OCI-LY7 (cell line): ENCODE data around the gene SPATA2L. TPM values are rescaled to one million over a fixed set of nuclear protein-coding genes. Genes with fewer than 3 reads are reported as not detected.

Experiments used
- BruUV-seq: library from RNA; stranded (reverse); fragments of 400-500 nt; replicated peaks from 2 replicates; lab custom pipeline; 2021; lab: Mats Ljungman, UMichigan
- CTCF ChIA-PET: fragments of 300-600 bp; sonication (Branson Sonifier 250); formaldehyde crosslinking; loops from one replicate; lab custom pipeline; 2022; ENCODE audit warnings: antibody characterized with exemption; ENCODE audit not compliant: unreplicated experiment; lab: Charles Lee
- POLR2A ChIA-PET: fragments of 300-600 bp; sonication (Branson Sonifier 250); formaldehyde crosslinking; loops from one replicate; lab custom pipeline; 2022; ENCODE audit warnings: antibody characterized with exemption; lab: Charles Lee
- DNase-seq: peaks from one replicate; pipeline ENCODE4 v3.0.0-alpha.2; 2015; ENCODE audit warnings: low spot score
- H2AFZ ChIP-seq: fragments of 200-600 bp; sonication (generic), shearing (Covaris generic); 2 replicates; pipeline ENCODE4 v1.6.1; 2014; ENCODE audit warnings: mild to moderate bottlenecking, antibody characterized with exemption, low read length, moderate library complexity
- H3K27ac ChIP-seq: fragments of 200-600 bp; sonication (generic); 2 replicates; pipeline ENCODE4 v1.5.1; 2014; ENCODE audit warnings: mixed run types, low read depth, mild to moderate bottlenecking, moderate library complexity, low read length, inconsistent platforms; ENCODE audit not compliant: poor library complexity, severe bottlenecking
- H3K36me3 ChIP-seq: fragments of 200-600 bp; sonication (generic); 2 replicates; pipeline ENCODE4 v1.6.1; 2014; ENCODE audit warnings: mild to moderate bottlenecking, antibody characterized with exemption, low read length, moderate library complexity, mixed read lengths; ENCODE audit not compliant: insufficient read depth
- H3K4me1 ChIP-seq: fragments of 200-600 bp; sonication (generic); 2 replicates; pipeline ENCODE4 v1.5.1; 2014; ENCODE audit warnings: mild to moderate bottlenecking, low read length; ENCODE audit not compliant: insufficient read depth, poor library complexity, severe bottlenecking
- H3K4me2 ChIP-seq: fragments of 200-600 bp; sonication (generic); 2 replicates; pipeline ENCODE4 v1.6.1; 2014; ENCODE audit warnings: mild to moderate bottlenecking, low read length
- H3K4me3 ChIP-seq: fragments of 200-600 bp; sonication (generic); 2 replicates; pipeline ENCODE4 v1.5.1; 2014; ENCODE audit warnings: mild to moderate bottlenecking, low read depth, low read length; ENCODE audit not compliant: poor library complexity, severe bottlenecking
- H3K79me2 ChIP-seq: fragments of 200-600 bp; sonication (generic); 2 replicates; pipeline ENCODE4 v1.6.1; 2016; ENCODE audit warnings: low read depth, mild to moderate bottlenecking, low read length, moderate library complexity, mixed read lengths; ENCODE audit not compliant: insufficient read depth
- H3K9me2 ChIP-seq: fragments of 200-600 bp; sonication (generic); 2 replicates; pipeline ENCODE4 v1.6.1; 2016; ENCODE audit warnings: mild to moderate bottlenecking, low read length, mixed read lengths; ENCODE audit not compliant: insufficient read depth
- H3K9me3 ChIP-seq: fragments of 200-600 bp; sonication (generic); 2 replicates; pipeline ENCODE4 v1.6.1; 2014; ENCODE audit warnings: mild to moderate bottlenecking, mixed run types, low read length, mixed read lengths
- H4K20me1 ChIP-seq: fragments of 200-600 bp; sonication (generic); 2 replicates; pipeline ENCODE4 v1.6.1; 2014; ENCODE audit warnings: mild to moderate bottlenecking, antibody characterized with exemption, low read length, moderate library complexity, mixed read lengths; ENCODE audit not compliant: insufficient read depth
- EZH2phosphoT487 ChIP-seq: fragments of 200-600 bp; sonication (generic); IDR thresholded peaks from 2 replicates; pipeline ENCODE4 v1.6.1; 2018; ENCODE audit warnings: low read depth, borderline replicate concordance, mild to moderate bottlenecking, mixed run types, antibody characterized with exemption, low read length, moderate library complexity, mixed read lengths
- intact Hi-C: fragments of 100-400 bp; cut with micrococcal nuclease; formaldehyde crosslinking; loops from one replicate; pipeline ENCODE4 v1.10.0; 2022; ENCODE audit not compliant: unreplicated experiment
- total RNA-seq, 2 experiments: library from RNA; depleted of rRNA in 1 of 2; stranded (reverse); fragments of >200 nt in 1 of 2; shearing (Covaris generic) in 1 of 2; gene quantifications; 2 replicates each; pipeline ENCODE4 v1.2.3, GENCODE V29; 2014 to 2022
- TF ChIP-seq, protein P1 (sequence below): fragments of 200-600 bp; sonication (generic); conservative IDR thresholded peaks from 2 replicates; pipeline ENCODE4 v1.5.1; 2014; ENCODE audit warnings: mild to moderate bottlenecking, antibody characterized with exemption, low read length, moderate library complexity, mixed read lengths

SPATA2L gene
- total RNA-seq, 2 experiments from 2014 or later, result 7.2 to 13.1 TPM

DNA sequence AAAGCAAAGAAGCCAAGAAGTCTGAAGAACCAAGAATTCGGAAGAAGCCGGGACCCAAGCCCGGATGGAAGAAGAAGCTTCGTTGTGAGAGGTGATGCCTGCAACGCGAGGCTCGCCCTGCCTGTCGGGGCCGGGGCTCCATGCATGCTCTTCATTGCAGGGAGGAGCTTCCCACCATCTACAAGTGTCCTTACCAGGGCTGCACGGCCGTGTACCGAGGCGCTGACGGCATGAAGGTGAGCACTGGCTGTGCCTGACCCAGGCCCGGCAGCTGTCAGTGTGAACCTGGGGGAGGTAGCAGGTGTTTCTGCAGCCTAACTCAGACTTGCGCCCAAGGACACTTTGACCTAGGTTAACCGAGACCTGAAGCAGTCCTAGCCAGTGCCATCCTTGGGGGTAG, 31.8 kb upstream of the SPATA2L start:
- POLR2A ChIA-PET, result no interaction called here
- no peak overlapping the region for H3K4me2 ChIP-seq
- H3K36me3 ChIP-seq, result peaks cover 90% of the 10 kb centered on the region
- H3K9me2 ChIP-seq, result no peaks in the 10 kb centered on the region
- no peaks in the 10 kb centered on the region for H3K4me1 ChIP-seq
- intact Hi-C loops, result no loop called here
- BruUV-seq, result no TSS peak
- H4K20me1 ChIP-seq, result no peaks in the 10 kb centered on the region
- H3K27ac ChIP-seq, result no peak overlapping the region
- CTCF ChIA-PET, result no interaction called here
- no peaks in the 10 kb centered on the region for H3K79me2 ChIP-seq
- no peak overlapping the region for H2AFZ ChIP-seq
- TF ChIP-seq, protein P1, sequence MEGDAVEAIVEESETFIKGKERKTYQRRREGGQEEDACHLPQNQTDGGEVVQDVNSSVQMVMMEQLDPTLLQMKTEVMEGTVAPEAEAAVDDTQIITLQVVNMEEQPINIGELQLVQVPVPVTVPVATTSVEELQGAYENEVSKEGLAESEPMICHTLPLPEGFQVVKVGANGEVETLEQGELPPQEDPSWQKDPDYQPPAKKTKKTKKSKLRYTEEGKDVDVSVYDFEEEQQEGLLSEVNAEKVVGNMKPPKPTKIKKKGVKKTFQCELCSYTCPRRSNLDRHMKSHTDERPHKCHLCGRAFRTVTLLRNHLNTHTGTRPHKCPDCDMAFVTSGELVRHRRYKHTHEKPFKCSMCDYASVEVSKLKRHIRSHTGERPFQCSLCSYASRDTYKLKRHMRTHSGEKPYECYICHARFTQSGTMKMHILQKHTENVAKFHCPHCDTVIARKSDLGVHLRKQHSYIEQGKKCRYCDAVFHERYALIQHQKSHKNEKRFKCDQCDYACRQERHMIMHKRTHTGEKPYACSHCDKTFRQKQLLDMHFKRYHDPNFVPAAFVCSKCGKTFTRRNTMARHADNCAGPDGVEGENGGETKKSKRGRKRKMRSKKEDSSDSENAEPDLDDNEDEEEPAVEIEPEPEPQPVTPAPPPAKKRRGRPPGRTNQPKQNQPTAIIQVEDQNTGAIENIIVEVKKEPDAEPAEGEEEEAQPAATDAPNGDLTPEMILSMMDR, result no peak
- no peak for TF ChIP-seq EZH2phosphoT487
- H3K4me3 ChIP-seq, result no peak overlapping the region
- DNase-seq, result no peak
- H3K9me3 ChIP-seq, result no peaks in the 10 kb centered on the region

DNA sequence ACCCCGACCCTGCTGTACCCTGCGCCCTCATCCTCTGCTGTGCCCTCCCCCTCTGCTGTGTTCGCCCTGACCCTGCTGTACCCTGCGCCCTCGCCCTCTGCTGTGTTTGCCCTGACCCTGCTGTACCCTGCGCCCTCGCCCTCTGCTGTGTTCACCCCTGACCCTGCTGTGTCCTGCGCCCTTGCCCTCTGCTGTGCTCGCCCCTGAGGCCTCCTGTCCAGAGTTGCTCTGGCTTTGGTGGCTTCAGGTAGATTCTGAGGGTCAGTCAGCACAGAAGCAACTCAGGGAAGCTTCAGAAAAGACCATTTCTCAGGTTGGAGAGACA, 31.4 kb upstream of the SPATA2L start:
- no peak overlapping the region for H3K4me2 ChIP-seq
- BruUV-seq, result no TSS peak
- ChIA-PET POLR2A (no interaction called here), CTCF (no interaction called here)
- no peak overlapping the region for H2AFZ ChIP-seq
- no peak for TF ChIP-seq EZH2phosphoT487
- TF ChIP-seq, protein P1, result no peak
- no peaks in the 10 kb centered on the region for H3K9me2 ChIP-seq
- H3K79me2 ChIP-seq, result no peaks in the 10 kb centered on the region
- intact Hi-C loops, result no loop called here
- no peak for DNase-seq
- no peaks in the 10 kb centered on the region for H4K20me1 ChIP-seq
- no peak overlapping the region for H3K27ac ChIP-seq
- no peaks in the 10 kb centered on the region for H3K4me1 ChIP-seq
- H3K9me3 ChIP-seq, result no peaks in the 10 kb centered on the region
- H3K4me3 ChIP-seq, result no peak overlapping the region
- peaks cover 87% of the 10 kb centered on the region for H3K36me3 ChIP-seq

DNA sequence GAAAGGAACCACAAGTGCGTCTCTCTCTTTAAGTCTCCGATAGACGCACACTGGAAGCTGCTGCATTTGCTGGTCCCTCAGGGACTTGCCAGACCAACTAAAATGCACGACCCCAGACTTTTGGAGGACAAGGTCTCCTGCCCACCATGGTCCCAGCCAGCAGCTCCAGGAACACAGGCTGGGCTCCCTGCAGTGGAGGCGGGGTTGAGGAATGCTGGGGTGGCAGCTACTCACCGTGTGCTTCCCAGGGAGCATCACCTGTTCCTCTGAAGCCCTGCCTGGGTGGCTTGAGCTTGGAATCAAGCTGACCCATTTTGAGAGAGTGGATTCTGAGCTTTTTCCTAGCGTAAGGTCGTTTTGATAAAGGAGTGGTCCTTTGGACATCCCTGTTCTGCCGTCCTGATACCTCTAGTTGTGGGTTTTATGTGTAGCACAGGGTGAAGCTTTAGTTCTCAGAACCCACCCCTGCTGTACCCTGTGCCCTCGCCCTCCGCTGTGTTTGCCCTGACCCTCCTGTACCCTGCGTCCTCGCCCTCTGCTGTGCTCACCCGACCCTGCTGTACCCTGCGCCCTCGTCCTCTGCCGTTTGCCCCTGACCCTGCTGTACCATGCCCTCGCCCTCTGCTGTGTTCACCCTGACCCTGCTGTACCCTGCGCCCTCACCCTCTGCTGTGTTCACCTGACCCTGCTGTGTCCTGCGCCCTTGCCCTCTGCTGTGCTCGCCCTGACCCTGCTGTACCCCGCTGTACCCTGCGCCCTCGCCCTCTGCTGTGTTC, 30.8 kb upstream of the SPATA2L start:
- Histone ChIP-seq H4K20me1 (no peaks in the 10 kb centered on the region), H3K36me3 (peaks cover 87% of the 10 kb centered on the region), H3K4me2 (no peak overlapping the region), H3K9me3 (no peaks in the 10 kb centered on the region), H3K4me3 (no peak overlapping the region), H3K79me2 (no peaks in the 10 kb centered on the region), H3K27ac (no peak overlapping the region), H3K4me1 (no peaks in the 10 kb centered on the region), H2AFZ (no peak overlapping the region), H3K9me2 (no peaks in the 10 kb centered on the region)
- intact Hi-C loops, result no loop called here
- ChIA-PET POLR2A (interaction anchor here (0.7 kb wide), 1 partner anchor 18 kb away, joined by 3 read pairs; no protein-coding TSS in a partner anchor), CTCF (no interaction called here)
- no peak for TF ChIP-seq EZH2phosphoT487
- TF ChIP-seq, protein P1, result no peak
- no peak for DNase-seq
- no TSS peak for BruUV-seq
